SU-DHL-6 (cell line): ENCODE data around the gene ASCL2.

Experiments used
- H2AFZ ChIP-seq: fragments of 200-600 bp; sonication (generic); 2 replicates; pipeline ENCODE4 v1.6.1; 2014; ENCODE audit warnings: low read depth, mild to moderate bottlenecking, moderate library complexity, mixed read lengths, antibody characterized with exemption, low read length; ENCODE audit not compliant: severe bottlenecking
- H3F3A ChIP-seq: fragments of 200-600 bp; shearing (Covaris generic); 2 replicates; pipeline ENCODE4 v1.6.0; 2016; ENCODE audit warnings: antibody characterized with exemption, mild to moderate bottlenecking; ENCODE audit not compliant: insufficient read depth
- H3K27ac ChIP-seq: fragments of 200-600 bp; sonication (generic); 2 replicates; pipeline ENCODE4 v1.5.1; 2016; ENCODE audit warnings: low read depth, mild to moderate bottlenecking, low read length, moderate library complexity, mixed read lengths
- H3K27me3 ChIP-seq: fragments of 200-600 bp; sonication (generic), shearing (Covaris generic); 2 replicates; pipeline ENCODE4 v1.6.0; 2014; ENCODE audit warnings: mild to moderate bottlenecking, low read length
- H3K36me3 ChIP-seq: fragments of 200-600 bp; sonication (generic); 2 replicates; pipeline ENCODE4 v1.6.1; 2014; ENCODE audit warnings: mild to moderate bottlenecking, low read length, mixed read lengths
- H3K4me2 ChIP-seq: fragments of 300-600, 200-600 bp; shearing (Covaris generic), sonication (generic); 2 replicates; pipeline ENCODE4 v1.6.0; 2014; ENCODE audit warnings: low read length, low read depth, mild to moderate bottlenecking; ENCODE audit not compliant: poor library complexity, severe bottlenecking
- H3K4me3 ChIP-seq: fragments of 200-600 bp; sonication (generic); 2 replicates; pipeline ENCODE4 v1.5.1; 2014; ENCODE audit warnings: antibody characterized with exemption, low read length, mild to moderate bottlenecking, mixed read lengths; ENCODE audit not compliant: insufficient read depth, poor library complexity, severe bottlenecking
- H3K79me2 ChIP-seq: fragments of 200-600 bp; sonication (generic); 2 replicates; pipeline ENCODE4 v1.6.1; 2014; ENCODE audit warnings: mild to moderate bottlenecking, low read length, moderate library complexity; ENCODE audit not compliant: insufficient read depth
- H3K9ac ChIP-seq: fragments of 200-600 bp; sonication (generic); 2 replicates; pipeline ENCODE4 v1.7.0; 2014; ENCODE audit warnings: mild to moderate bottlenecking, low read length
- H3K9me2 ChIP-seq: fragments of 200-600 bp; sonication (generic); replicated peaks from 2 replicates; pipeline ENCODE4 v1.6.1; 2014; ENCODE audit warnings: low read length; ENCODE audit not compliant: insufficient read depth
- H3K9me3 ChIP-seq: fragments of 200-600 bp; sonication (generic); 2 replicates; pipeline ENCODE4 v1.6.1; 2014; ENCODE audit warnings: low read length, mixed read lengths; ENCODE audit not compliant: insufficient read depth
- H4K20me1 ChIP-seq: fragments of 200-600 bp; sonication (generic); 2 replicates; pipeline ENCODE4 v1.6.1; 2014; ENCODE audit warnings: low read depth, mild to moderate bottlenecking, antibody characterized with exemption, low read length, moderate library complexity, mixed read lengths
- EZH2phosphoT487 ChIP-seq: fragments of 200-600 bp; sonication (generic), shearing (Covaris generic); conservative IDR thresholded peaks from 2 replicates; pipeline ENCODE4 v1.6.1; 2018; ENCODE audit warnings: mild to moderate bottlenecking, antibody characterized with exemption, low read length, moderate library complexity, mixed read lengths
- TF ChIP-seq, protein P1 (sequence below): fragments of 200-600 bp; sonication (generic); IDR thresholded peaks from one replicate; pipeline ENCODE4 v1.5.1; 2017; ENCODE audit warnings: antibody characterized with exemption, mild to moderate bottlenecking, low read length, moderate library complexity; ENCODE audit not compliant: insufficient read depth, poor library complexity, severe bottlenecking

The ASCL2 gene

DNA sequence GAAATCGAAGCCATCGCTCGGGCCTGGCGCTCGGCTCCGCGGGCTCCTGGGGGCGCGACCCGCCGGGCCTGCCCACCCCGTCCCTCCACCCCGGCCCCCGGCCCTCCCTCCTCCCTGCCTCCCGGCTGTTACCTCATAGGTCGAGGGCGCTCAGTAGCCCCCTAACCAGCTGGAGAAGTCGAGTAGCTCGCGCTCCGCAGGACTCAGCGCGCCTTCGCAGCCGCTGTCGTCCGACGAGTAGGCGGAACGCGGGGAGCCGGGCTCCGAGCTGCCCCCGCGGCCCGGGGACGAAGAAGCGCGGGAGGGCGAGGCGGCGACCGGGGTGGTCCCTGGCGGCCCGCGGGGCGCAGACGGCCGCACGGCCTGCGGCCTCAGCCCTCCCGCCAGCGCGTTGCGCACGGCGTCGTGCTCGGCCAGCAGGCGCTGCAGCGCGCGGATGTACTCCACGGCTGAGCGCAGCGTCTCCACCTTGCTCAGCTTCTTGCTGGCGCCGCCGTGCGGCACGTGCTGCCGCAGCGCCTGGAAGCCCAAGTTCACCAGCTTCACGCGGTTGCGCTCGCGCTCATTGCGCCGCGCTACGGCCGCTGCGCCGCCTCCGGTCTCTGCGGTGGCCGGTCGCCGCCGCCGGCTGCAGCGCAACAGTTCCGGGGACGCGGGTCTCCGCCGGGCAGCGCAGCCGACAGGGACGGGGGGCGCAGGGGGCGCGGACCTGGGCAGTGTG, 627 bp downstream of the ASCL2 start:
- H3K36me3 ChIP-seq: no peaks in the 10 kb centered on the region
- TF ChIP-seq EZH2phosphoT487: no peak
- TF ChIP-seq, protein P1, sequence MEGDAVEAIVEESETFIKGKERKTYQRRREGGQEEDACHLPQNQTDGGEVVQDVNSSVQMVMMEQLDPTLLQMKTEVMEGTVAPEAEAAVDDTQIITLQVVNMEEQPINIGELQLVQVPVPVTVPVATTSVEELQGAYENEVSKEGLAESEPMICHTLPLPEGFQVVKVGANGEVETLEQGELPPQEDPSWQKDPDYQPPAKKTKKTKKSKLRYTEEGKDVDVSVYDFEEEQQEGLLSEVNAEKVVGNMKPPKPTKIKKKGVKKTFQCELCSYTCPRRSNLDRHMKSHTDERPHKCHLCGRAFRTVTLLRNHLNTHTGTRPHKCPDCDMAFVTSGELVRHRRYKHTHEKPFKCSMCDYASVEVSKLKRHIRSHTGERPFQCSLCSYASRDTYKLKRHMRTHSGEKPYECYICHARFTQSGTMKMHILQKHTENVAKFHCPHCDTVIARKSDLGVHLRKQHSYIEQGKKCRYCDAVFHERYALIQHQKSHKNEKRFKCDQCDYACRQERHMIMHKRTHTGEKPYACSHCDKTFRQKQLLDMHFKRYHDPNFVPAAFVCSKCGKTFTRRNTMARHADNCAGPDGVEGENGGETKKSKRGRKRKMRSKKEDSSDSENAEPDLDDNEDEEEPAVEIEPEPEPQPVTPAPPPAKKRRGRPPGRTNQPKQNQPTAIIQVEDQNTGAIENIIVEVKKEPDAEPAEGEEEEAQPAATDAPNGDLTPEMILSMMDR: no peak
- H3F3A ChIP-seq: no peaks in the 10 kb centered on the region
- H3K4me3 ChIP-seq: no peak overlapping the region
- H3K27me3 ChIP-seq: no peaks in the 10 kb centered on the region
- no peaks in the 10 kb centered on the region for H3K79me2 ChIP-seq
- no peak overlapping the region for H2AFZ ChIP-seq
- no peaks in the 10 kb centered on the region for H3K9me2 ChIP-seq
- H3K9ac ChIP-seq: no peak overlapping the region
- no peaks in the 10 kb centered on the region for H4K20me1 ChIP-seq
- H3K4me2 ChIP-seq: no peak overlapping the region
- H3K27ac ChIP-seq: no peak overlapping the region
- H3K9me3 ChIP-seq: no peaks in the 10 kb centered on the region

DNA sequence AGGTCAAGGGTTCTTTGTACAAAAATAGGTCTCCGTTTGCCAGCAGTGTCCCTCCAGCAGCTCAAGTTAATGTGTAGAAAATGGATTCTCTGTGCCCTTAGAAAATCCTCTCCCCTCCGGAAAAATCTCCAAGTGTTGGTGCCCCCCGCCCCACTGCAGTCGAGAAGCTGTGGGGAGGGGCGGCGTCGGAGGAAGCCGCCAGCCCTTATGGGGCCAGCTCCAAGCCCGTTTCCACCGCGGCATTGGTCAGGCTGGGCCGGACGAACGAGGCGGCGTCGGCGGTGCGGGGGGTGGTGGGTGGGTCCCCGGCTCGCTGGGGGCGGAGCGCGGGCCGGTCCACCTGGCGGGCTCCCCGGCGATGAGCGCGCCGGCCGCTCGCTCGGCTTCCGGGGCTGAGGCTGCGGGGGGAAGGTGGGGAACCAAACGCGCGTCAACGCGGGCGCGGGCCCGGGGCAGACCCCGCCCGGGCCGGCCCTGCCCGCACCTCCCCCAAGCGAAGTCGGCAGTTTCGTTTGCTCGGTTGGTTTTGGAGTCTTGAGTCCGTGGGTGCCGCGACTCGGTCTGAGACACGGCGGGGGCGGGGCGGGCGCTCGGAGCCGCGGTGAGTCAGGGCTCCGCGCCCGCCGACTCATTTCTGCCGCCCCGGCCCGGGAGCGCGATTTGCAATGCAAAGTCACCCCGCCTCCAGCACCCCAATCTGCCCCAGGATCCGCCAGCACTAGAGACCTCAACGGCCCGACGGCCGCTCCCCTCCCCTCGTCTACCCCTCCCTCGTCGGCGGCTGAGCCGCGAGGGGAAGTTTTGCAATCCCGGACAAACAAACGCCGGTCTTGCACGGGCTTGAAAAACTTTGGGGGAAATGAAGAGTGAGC, 1.4 kb downstream of the ASCL2 start:
- no peak overlapping the region for H3K9ac ChIP-seq
- H3F3A ChIP-seq: no peaks in the 10 kb centered on the region
- TF ChIP-seq, protein P1: no peak
- no peak for TF ChIP-seq EZH2phosphoT487
- no peaks in the 10 kb centered on the region for H3K36me3 ChIP-seq
- no peaks in the 10 kb centered on the region for H3K9me3 ChIP-seq
- H3K9me2 ChIP-seq: no peaks in the 10 kb centered on the region
- H3K27me3 ChIP-seq: no peaks in the 10 kb centered on the region
- H3K79me2 ChIP-seq: no peaks in the 10 kb centered on the region
- H2AFZ ChIP-seq: no peak overlapping the region
- no peaks in the 10 kb centered on the region for H4K20me1 ChIP-seq
- H3K4me3 ChIP-seq: no peak overlapping the region
- no peak overlapping the region for H3K4me2 ChIP-seq
- no peak overlapping the region for H3K27ac ChIP-seq

DNA sequence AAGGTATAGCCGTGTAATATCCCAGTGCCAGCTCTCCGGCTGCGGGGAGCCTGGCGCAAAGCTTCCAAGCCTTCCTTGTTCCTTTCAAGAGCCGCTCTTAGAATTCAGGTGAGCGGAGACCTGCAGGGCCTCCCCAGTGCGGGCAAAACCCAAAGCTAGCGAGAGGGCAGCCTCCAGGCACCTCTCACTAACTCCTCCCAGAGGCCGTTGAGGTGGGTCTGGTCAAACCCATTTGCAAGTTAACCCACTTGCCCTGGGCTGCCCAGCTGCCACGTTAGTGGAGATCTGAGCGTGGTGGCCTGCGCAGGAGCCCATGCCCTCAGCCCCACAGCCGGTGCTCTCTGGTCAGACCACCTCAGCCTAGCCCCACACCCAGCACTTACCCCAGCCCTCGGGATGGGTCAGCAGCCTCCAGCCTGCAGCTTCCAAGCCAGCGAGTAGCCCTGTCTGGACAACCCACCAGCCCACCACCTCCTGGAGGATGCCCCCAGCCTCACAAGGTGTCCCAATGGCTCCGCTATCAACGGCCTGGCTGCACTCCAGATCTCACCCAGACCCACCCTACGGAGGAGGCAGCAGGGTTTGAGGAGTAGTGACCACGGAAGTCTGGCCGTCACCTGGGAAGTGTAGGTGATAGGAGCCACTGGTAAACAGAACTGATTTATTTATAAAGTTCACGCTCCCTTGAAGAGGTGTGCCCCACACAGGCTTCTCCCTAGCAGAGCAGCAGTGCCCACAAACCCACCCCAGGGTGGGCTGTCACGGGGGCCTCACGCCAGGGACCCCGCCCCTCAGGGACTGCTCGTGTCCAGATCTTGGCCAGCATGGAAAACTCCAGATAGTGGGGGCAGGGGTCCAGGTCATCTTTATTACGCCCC, 2.3 kb downstream of the ASCL2 start:
- Histone ChIP-seq H3K79me2 (no peaks in the 10 kb centered on the region), H3K4me3 (no peak overlapping the region), H3K9me2 (no peaks in the 10 kb centered on the region), H4K20me1 (no peaks in the 10 kb centered on the region), H3K9ac (no peak overlapping the region), H3F3A (no peaks in the 10 kb centered on the region), H3K4me2 (no peak overlapping the region), H3K27me3 (no peaks in the 10 kb centered on the region), H2AFZ (no peak overlapping the region), H3K9me3 (no peaks in the 10 kb centered on the region), H3K36me3 (no peaks in the 10 kb centered on the region), H3K27ac (no peak overlapping the region)
- no peak for TF ChIP-seq EZH2phosphoT487
- TF ChIP-seq, protein P1: no peak
